Neuronal stem cell (in vitro differentiated cells): ENCODE measurements around the gene TMPRSS12. TPM values are rescaled to one million over a fixed set of nuclear protein-coding genes. Genes with fewer than 3 reads are reported as not detected.

Experiments used
- DNase-seq: peaks from one replicate; pipeline ENCODE4 v3.0.0-alpha.2; 2013; ENCODE audit warnings: low spot score
- H2AFZ ChIP-seq: one replicate; pipeline ENCODE4 v1.6.1; 2013; ENCODE audit warnings: mild to moderate bottlenecking, low read length, inconsistent platforms
- H2AK5ac ChIP-seq: 2 replicates; pipeline ENCODE4 v1.6.1; 2013; ENCODE audit warnings: low read depth, mild to moderate bottlenecking, inconsistent platforms, low read length, moderate library complexity, mixed read lengths
- H2BK120ac ChIP-seq: 2 replicates; pipeline ENCODE4 v1.6.1; 2013; ENCODE audit warnings: low read depth, mild to moderate bottlenecking, inconsistent platforms, low read length, moderate library complexity, mixed read lengths
- H2BK12ac ChIP-seq: one replicate; pipeline ENCODE4 v1.6.1; 2013; ENCODE audit warnings: low read length, inconsistent platforms
- H2BK15ac ChIP-seq: 2 replicates; pipeline ENCODE4 v1.6.1; 2013; ENCODE audit warnings: mild to moderate bottlenecking, low read length, inconsistent platforms, mixed read lengths
- H2BK5ac ChIP-seq: one replicate; pipeline ENCODE4 v1.6.1; 2013; ENCODE audit warnings: inconsistent platforms, mild to moderate bottlenecking, low read length, moderate library complexity
- H3K14ac ChIP-seq: one replicate; pipeline ENCODE4 v1.6.1; 2013; ENCODE audit warnings: low read length, inconsistent platforms
- H3K18ac ChIP-seq: 2 replicates; pipeline ENCODE4 v1.6.1; 2013; ENCODE audit warnings: low read length, inconsistent platforms
- H3K23ac ChIP-seq: 2 replicates; pipeline ENCODE4 v1.6.1; 2013; ENCODE audit warnings: low read depth, mild to moderate bottlenecking, mixed read lengths, low read length, inconsistent platforms; ENCODE audit not compliant: poor library complexity
- H3K27ac ChIP-seq: replicated peaks from 3 replicates; pipeline ENCODE4 v1.5.1; 2013; ENCODE audit warnings: low read length, inconsistent platforms
- H3K27me3 ChIP-seq, 3 experiments: 2 replicates each; pipeline ENCODE4 v1.6.1; 2013; ENCODE audit warnings: low read length in 3 of 3, mild to moderate bottlenecking in 2 of 3, inconsistent platforms in 1 of 3, low read depth in 1 of 3, mixed read lengths in 1 of 3, moderate library complexity in 1 of 3; ENCODE audit not compliant: control insufficient read depth in 3 of 3, insufficient read depth in 3 of 3
- H3K36me3 ChIP-seq, 2 donors: replicated peaks in 1 of 2; 2 replicates each; pipeline ENCODE4 v1.6.1; 2013; ENCODE audit warnings: low read length in 2 of 2; ENCODE audit not compliant: control insufficient read depth in 2 of 2, insufficient read depth in 2 of 2
- H3K4ac ChIP-seq: 2 replicates; pipeline ENCODE4 v1.6.1; 2013; ENCODE audit warnings: inconsistent platforms, mild to moderate bottlenecking, low read length, moderate library complexity
- H3K4me1 ChIP-seq, 2 donors: 1 replicate in 1 of 2; 2 replicates in 1 of 2; pipeline ENCODE4 v1.6.1; 2013; ENCODE audit warnings: low read length in 2 of 2, low read depth in 1 of 2; ENCODE audit not compliant: control insufficient read depth in 2 of 2, insufficient read depth in 1 of 2
- H3K4me2 ChIP-seq: one replicate; pipeline ENCODE4 v1.6.1; 2013; ENCODE audit warnings: mild to moderate bottlenecking, low read length, inconsistent platforms; ENCODE audit not compliant: insufficient read depth, poor library complexity, severe bottlenecking
- H3K4me3 ChIP-seq, 2 donors: 2 replicates each; pipeline ENCODE4 v1.5.1; 2013; ENCODE audit warnings: low read length in 2 of 2, mild to moderate bottlenecking in 2 of 2, inconsistent platforms in 1 of 2, moderate library complexity in 1 of 2
- H3K79me1 ChIP-seq: one replicate; pipeline ENCODE4 v1.6.1; 2013; ENCODE audit warnings: low read depth, mild to moderate bottlenecking, inconsistent platforms, low read length, moderate library complexity
- H3K9ac ChIP-seq: one replicate; pipeline ENCODE4 v1.6.1; 2013; ENCODE audit warnings: mild to moderate bottlenecking, low read depth, low read length, inconsistent platforms; ENCODE audit not compliant: poor library complexity
- H3K9me3 ChIP-seq, 2 donors: replicated peaks in 1 of 2; 2 replicates each; pipeline versions ENCODE3 to v1.6.1; 2013; ENCODE audit warnings: low read length in 2 of 2, mild to moderate bottlenecking in 2 of 2, inconsistent platforms in 1 of 2, low read depth in 1 of 2, mixed read lengths in 1 of 2, moderate library complexity in 1 of 2; ENCODE audit not compliant: control insufficient read depth in 2 of 2, insufficient read depth in 1 of 2
- H4K8ac ChIP-seq: one replicate; pipeline ENCODE4 v1.6.1; 2013; ENCODE audit warnings: low read depth, mild to moderate bottlenecking, inconsistent platforms, low read length, moderate library complexity
- H4K91ac ChIP-seq: one replicate; pipeline ENCODE4 v1.6.1; 2013; ENCODE audit warnings: low read length, low read depth, mild to moderate bottlenecking, inconsistent platforms; ENCODE audit not compliant: poor library complexity
- WGBS, 2 donors: extraction: QIAGEN DNeasy Blood & Tissue Kit; methylation state at CpG; one replicate each; pipeline ENCODE4 v1.1.7; 2013; ENCODE audit warnings: missing lambda C conversion rate in 2 of 2, mixed read lengths in 1 of 2; ENCODE audit not compliant: insufficient read length in 2 of 2, insufficient replicate concordance in 1 of 2; ENCODE audit errors: extremely low coverage in 2 of 2; 5-methylcytosine and 5-hydroxymethylcytosine counted together
- polyA plus RNA-seq, 2 experiments: library from polyadenylated mRNA; stranded (reverse); fragments of 200-250 nt; gene quantifications; one replicate each; pipeline ENCODE4 v1.2.3, GENCODE V29; 2013

Gene TMPRSS12
- not detected for polyA plus RNA-seq (2013, experiment 1 of 2)
- not detected for polyA plus RNA-seq (2013, experiment 2 of 2)

DNA sequence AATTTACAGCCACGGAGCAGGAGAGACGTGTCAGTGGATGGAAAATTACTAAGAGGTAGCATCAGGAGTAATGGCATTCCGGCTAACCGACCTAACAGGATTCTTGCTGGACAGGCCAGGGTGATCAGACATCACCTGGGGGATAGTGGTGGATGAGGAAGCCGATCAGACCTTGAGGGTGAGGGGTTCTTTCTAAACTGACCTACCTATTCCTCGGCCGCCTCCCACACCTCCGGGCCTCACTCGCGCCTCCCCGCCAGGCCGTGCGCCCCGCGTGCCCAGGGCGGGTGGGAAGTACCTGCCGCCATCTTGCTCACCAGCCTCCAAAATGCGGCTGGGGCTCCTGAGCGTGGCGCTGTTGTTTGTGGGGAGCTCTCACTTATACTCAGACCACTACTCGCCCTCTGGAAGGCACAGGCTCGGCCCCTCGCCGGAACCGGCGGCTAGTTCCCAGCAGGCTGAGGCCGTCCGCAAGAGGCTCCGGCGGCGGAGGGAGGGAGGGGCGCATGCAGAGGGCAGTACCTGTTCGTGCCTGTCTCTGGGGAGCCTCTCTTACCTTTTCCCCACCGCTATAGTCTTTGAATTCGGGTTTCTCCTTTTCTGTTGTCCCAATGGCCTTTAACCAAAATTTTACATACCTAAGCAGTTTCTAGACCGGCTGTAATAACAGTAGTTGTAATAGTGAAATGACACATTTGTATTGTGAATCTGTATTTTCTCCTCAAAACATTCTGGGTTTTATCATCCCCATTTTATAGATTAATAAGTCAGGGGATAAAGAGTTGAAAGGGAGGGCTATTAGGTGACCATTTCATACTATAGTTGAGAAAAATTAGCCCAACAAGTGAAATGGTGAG lies at the start of gene TMPRSS12:
TSS of gene TMPRSS12 (plus strand) at position 290 of the 857 bp plus-strand sequence. CDS start at position 329, 39 bp downstream.
- peak within 1 kb of the TSS; percentile 77 for H3K18ac ChIP-seq
- no CpG with 5 or more reads among the region's 36 CpGs for WGBS, 2 donors
- H3K36me3 ChIP-seq: no peaks in the 10 kb centered on the region
- peak within 1 kb of the TSS; percentile 46 for H2AK5ac ChIP-seq
- H2BK12ac ChIP-seq: peak within 1 kb of the TSS; percentile 92
- peak within 1 kb of the TSS; percentile 23 for H2AFZ ChIP-seq
- H4K91ac ChIP-seq: no peak within 1 kb of the TSS
- no peak within 1 kb of the TSS for H3K9ac ChIP-seq
- H3K4ac ChIP-seq: peak within 1 kb of the TSS; percentile 90
- peak within 1 kb of the TSS; percentile 5 for H3K14ac ChIP-seq
- H2BK15ac ChIP-seq: peak within 1 kb of the TSS; percentile 58
- no peak within 1 kb of the TSS for H3K4me3 ChIP-seq
- peaks cover 1% of the 10 kb centered on the region for H3K79me1 ChIP-seq
- H3K27ac ChIP-seq: no peak within 1 kb of the TSS
- no peak within 1 kb of the TSS for H2BK120ac ChIP-seq
- DNase-seq: no peak
- no peak within 1 kb of the TSS for H2BK5ac ChIP-seq
- H3K9me3 ChIP-seq: peaks cover 0 to 3% of the 10 kb centered on the region in 2 donors
- peak within 1 kb of the TSS; percentile 76 for H4K8ac ChIP-seq
- H3K4me2 ChIP-seq: no peak within 1 kb of the TSS
- peak within 1 kb of the TSS; percentile 1 for H3K23ac ChIP-seq
- no peaks in the 10 kb centered on the region for H3K4me1 ChIP-seq
- H3K27me3 ChIP-seq: no peaks in the 10 kb centered on the region

GRCh38 chr12:50799908-50800307 lies 42.8 kb upstream of the TMPRSS12 start:
- Histone ChIP-seq H3K18ac (no peak overlapping the region), H3K9me3 (peaks cover 6 to 27% of the 10 kb centered on the region in 2 donors), H3K4me1 (no peaks in the 10 kb centered on the region), H3K79me1 (no peaks in the 10 kb centered on the region), H2BK12ac (no peak overlapping the region), H3K4me3 (no peak overlapping the region), H2BK120ac (no peak overlapping the region), H2AFZ (no peak overlapping the region), H3K27ac (no peak overlapping the region), H3K23ac (no peak overlapping the region), H2AK5ac (no peak overlapping the region), H4K8ac (no peak overlapping the region), H4K91ac (no peak overlapping the region), H3K4me2 (no peak overlapping the region), H3K9ac (no peak overlapping the region), H2BK15ac (no peak overlapping the region), H3K4ac (no peak overlapping the region), H2BK5ac (no peak overlapping the region), H3K36me3 (peaks cover 6 to 62% of the 10 kb centered on the region in 2 donors), H3K14ac (no peak overlapping the region), H3K27me3 (no peaks in the 10 kb centered on the region)
- DNase-seq: no peak
- WGBS, 2 donors: no CpG with 5 or more reads among the region's 2 CpGs

GRCh38 chr12:50803230-50803875 lies 39.4 kb upstream of the TMPRSS12 start:
- Histone ChIP-seq H4K91ac (no peak overlapping the region), H2BK15ac (no peak overlapping the region), H2BK12ac (no peak overlapping the region), H2BK120ac (no peak overlapping the region), H3K4me2 (no peak overlapping the region), H3K9ac (no peak overlapping the region), H3K27ac (no peak overlapping the region), H2AFZ (no peak overlapping the region), H3K4ac (no peak overlapping the region), H3K9me3 (peaks cover 6 to 22% of the 10 kb centered on the region in 2 donors), H3K14ac (no peak overlapping the region), H3K4me1 (no peaks in the 10 kb centered on the region), H3K23ac (no peak overlapping the region), H4K8ac (no peak overlapping the region), H2BK5ac (no peak overlapping the region), H3K4me3 (no peak overlapping the region), H3K18ac (no peak overlapping the region), H2AK5ac (no peak overlapping the region), H3K27me3 (no peaks in the 10 kb centered on the region), H3K36me3 (peaks cover 6 to 33% of the 10 kb centered on the region in 2 donors), H3K79me1 (no peaks in the 10 kb centered on the region)
- DNase-seq: no peak
- no CpG with 5 or more reads among the region's 2 CpGs for WGBS, 2 donors

GRCh38 chr12:50806176-50806575 lies 36.5 kb upstream of the TMPRSS12 start:
- H4K91ac ChIP-seq: no peak overlapping the region
- H2AK5ac ChIP-seq: no peak overlapping the region
- no peak overlapping the region for H3K23ac ChIP-seq
- no peaks in the 10 kb centered on the region for H3K9me3 ChIP-seq
- H3K36me3 ChIP-seq: peaks cover 4 to 26% of the 10 kb centered on the region in 2 donors
- no peak overlapping the region for H3K4me3 ChIP-seq
- no peak overlapping the region for H2BK12ac ChIP-seq
- no peaks in the 10 kb centered on the region for H3K79me1 ChIP-seq
- H2BK5ac ChIP-seq: no peak overlapping the region
- no peaks in the 10 kb centered on the region for H3K27me3 ChIP-seq
- no peak for DNase-seq
- no peak overlapping the region for H3K18ac ChIP-seq
- no peaks in the 10 kb centered on the region for H3K4me1 ChIP-seq
- H3K9ac ChIP-seq: no peak overlapping the region
- WGBS, 2 donors: no CpG with 5 or more reads among the region's 4 CpGs
- H4K8ac ChIP-seq: no peak overlapping the region
- no peak overlapping the region for H3K4ac ChIP-seq
- H2BK15ac ChIP-seq: no peak overlapping the region
- no peak overlapping the region for H3K27ac ChIP-seq
- H3K4me2 ChIP-seq: no peak overlapping the region
- H2AFZ ChIP-seq: no peak overlapping the region
- no peak overlapping the region for H2BK120ac ChIP-seq
- no peak overlapping the region for H3K14ac ChIP-seq
